ENCODE results near the gene FGD4.
"Not testable (repeated sequence)": the region's sequence is repeated elsewhere in the genome, so short reads cannot be mapped to it uniquely, and the experiment has no call there.

FGD4 gene

GRCh38 chr12:32509328-32510091, 110.2 kb downstream of the FGD4 start:
- no peaks in the 10 kb centered on the region for H3K9me3 ChIP-seq (ENCODE audit: severe bottlenecking)
- no peak overlapping the region for H3K4me3 ChIP-seq (ENCODE audit: low read depth, low read length)
- no peaks in the 10 kb centered on the region for H3K27me3 ChIP-seq (ENCODE audit: insufficient read depth, low read depth, severe bottlenecking)
- no peak overlapping the region for H3K27ac ChIP-seq
- H3K36me3 ChIP-seq = no peaks in the 10 kb centered on the region
- DNase-seq = no peak
- TF ChIP-seq, protein P1, sequence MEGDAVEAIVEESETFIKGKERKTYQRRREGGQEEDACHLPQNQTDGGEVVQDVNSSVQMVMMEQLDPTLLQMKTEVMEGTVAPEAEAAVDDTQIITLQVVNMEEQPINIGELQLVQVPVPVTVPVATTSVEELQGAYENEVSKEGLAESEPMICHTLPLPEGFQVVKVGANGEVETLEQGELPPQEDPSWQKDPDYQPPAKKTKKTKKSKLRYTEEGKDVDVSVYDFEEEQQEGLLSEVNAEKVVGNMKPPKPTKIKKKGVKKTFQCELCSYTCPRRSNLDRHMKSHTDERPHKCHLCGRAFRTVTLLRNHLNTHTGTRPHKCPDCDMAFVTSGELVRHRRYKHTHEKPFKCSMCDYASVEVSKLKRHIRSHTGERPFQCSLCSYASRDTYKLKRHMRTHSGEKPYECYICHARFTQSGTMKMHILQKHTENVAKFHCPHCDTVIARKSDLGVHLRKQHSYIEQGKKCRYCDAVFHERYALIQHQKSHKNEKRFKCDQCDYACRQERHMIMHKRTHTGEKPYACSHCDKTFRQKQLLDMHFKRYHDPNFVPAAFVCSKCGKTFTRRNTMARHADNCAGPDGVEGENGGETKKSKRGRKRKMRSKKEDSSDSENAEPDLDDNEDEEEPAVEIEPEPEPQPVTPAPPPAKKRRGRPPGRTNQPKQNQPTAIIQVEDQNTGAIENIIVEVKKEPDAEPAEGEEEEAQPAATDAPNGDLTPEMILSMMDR (IDR thresholded peaks at IDR 0.05; ENCODE audit: low read depth, low read length) = no peak

- H3K9me3 ChIP-seq (ENCODE audit: severe bottlenecking); DNase-seq; H3K27ac ChIP-seq; H3K27me3 ChIP-seq (ENCODE audit: insufficient read depth, low read depth, severe bottlenecking); H3K36me3 ChIP-seq; H3K4me3 ChIP-seq (ENCODE audit: low read depth, low read length): not testable (repeated sequence)
Observed at GRCh38 chr12:32511976-32512375, 112.6 kb downstream of the FGD4 start.

DNA sequence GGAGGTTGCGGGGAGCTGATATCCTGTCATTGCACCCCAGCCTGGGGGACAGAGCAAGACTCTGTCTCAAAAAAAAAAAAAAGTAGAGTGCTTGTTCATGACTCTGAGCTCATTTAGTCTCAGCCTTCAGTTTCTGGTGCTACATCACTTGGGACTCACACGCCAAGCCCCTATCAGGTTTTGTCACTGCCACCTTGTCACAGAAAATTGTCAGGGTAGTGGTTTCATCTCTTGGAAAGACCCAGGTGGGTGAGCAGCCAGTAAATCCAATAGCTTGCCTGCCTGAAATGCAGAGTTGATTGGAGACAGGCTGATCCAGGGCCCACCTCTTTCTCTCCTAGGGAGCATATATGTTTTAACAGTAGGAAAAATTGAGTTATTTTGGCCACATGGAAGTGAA, 113.0 kb downstream of the FGD4 start:
- H3K36me3 ChIP-seq = no peaks in the 10 kb centered on the region
- TF ChIP-seq, protein P1 (IDR thresholded peaks at IDR 0.05; ENCODE audit: low read depth, low read length) = no peak
- H3K27me3 ChIP-seq (ENCODE audit: insufficient read depth, low read depth, severe bottlenecking) = no peaks in the 10 kb centered on the region
- no peak for DNase-seq
- no peak overlapping the region for H3K4me3 ChIP-seq (ENCODE audit: low read depth, low read length)
- no peak overlapping the region for H3K27ac ChIP-seq
- no peaks in the 10 kb centered on the region for H3K9me3 ChIP-seq (ENCODE audit: severe bottlenecking)

DNA sequence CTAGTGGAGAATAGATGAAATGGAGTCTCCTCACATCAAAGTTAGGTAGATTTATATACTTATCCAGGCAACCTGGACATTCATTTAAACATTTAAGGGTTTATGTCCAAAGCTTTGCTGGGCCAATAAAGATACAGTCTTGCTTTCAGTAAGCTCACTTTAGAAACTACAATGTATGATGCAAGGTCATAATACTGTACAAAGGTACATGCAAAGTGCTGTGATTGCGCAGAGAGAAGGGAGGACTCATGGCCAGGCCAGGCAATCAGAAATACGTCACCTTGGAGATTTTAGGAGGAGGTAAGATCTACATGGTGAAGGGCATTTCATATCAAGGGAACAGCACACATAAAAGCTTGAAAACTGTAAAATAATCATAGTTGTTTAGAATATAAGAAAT, 113.6 kb downstream of the FGD4 start:
- TF ChIP-seq, protein P1 (IDR thresholded peaks at IDR 0.05; ENCODE audit: low read depth, low read length) = no peak
- Histone ChIP-seq H3K27ac (no peak overlapping the region), H3K27me3 (ENCODE audit: insufficient read depth, low read depth, severe bottlenecking) (no peaks in the 10 kb centered on the region), H3K9me3 (ENCODE audit: severe bottlenecking) (no peaks in the 10 kb centered on the region), H3K4me3 (ENCODE audit: low read depth, low read length) (no peak overlapping the region), H3K36me3 (no peaks in the 10 kb centered on the region)
- DNase-seq = no peak

GRCh38 chr12:32515137-32515873, 115.9 kb downstream of the FGD4 start:
- no peak for DNase-seq
- no peaks in the 10 kb centered on the region for H3K27me3 ChIP-seq (ENCODE audit: insufficient read depth, low read depth, severe bottlenecking)
- H3K9me3 ChIP-seq (ENCODE audit: severe bottlenecking) = no peaks in the 10 kb centered on the region
- no peaks in the 10 kb centered on the region for H3K36me3 ChIP-seq
- no peak overlapping the region for H3K4me3 ChIP-seq (ENCODE audit: low read depth, low read length)
- no peak overlapping the region for H3K27ac ChIP-seq
- TF ChIP-seq, protein P1 (IDR thresholded peaks at IDR 0.05; ENCODE audit: low read depth, low read length) = no peak

GRCh38 chr12:32516230-32516629, 116.9 kb downstream of the FGD4 start:
- Histone ChIP-seq H3K27me3 (ENCODE audit: insufficient read depth, low read depth, severe bottlenecking) (no peaks in the 10 kb centered on the region), H3K9me3 (ENCODE audit: severe bottlenecking) (no peaks in the 10 kb centered on the region), H3K27ac (no peak overlapping the region), H3K4me3 (ENCODE audit: low read depth, low read length) (no peak overlapping the region), H3K36me3 (no peaks in the 10 kb centered on the region)
- TF ChIP-seq, protein P1 (IDR thresholded peaks at IDR 0.05; ENCODE audit: low read depth, low read length) = no peak
- no peak for DNase-seq
